GM12892 (cell line): Measurements from ENCODE around the gene SLC15A3.

Source experiments
- DNase-seq: peaks from one replicate; pipeline ENCODE4 v3.0.0; 2011; ENCODE audit not compliant: insufficient read length
- FAIRE-seq: peaks from 2 replicates; lab custom pipeline; 2011; peaks lifted over from hg19 to GRCh38; lab: Jason Lieb, UNC
- POLR2A ChIP-seq: IDR thresholded peaks from 2 replicates; pipeline ENCODE4 v1.6.1; 2011; ENCODE audit warnings: low read depth, low read length, control low read depth
- POLR2AphosphoS5 ChIP-seq: IDR thresholded peaks from 2 replicates; pipeline ENCODE4 v1.6.1; 2011; ENCODE audit warnings: low read depth, low read length, control low read depth
- TAF1 ChIP-seq: IDR thresholded peaks from 2 replicates; pipeline ENCODE4 v1.6.1; 2011; ENCODE audit warnings: low read depth, mild to moderate bottlenecking, control low read depth, low read length, borderline replicate concordance

The SLC15A3 gene

GRCh38 chr11:60934124-60934789, 17.7 kb downstream of the SLC15A3 start:
- TF ChIP-seq POLR2AphosphoS5 (peak; percentile 2; the same call in 1 of the 2 replicates), TAF1 (no peak), POLR2A (no peak)
- no peak for DNase-seq
- FAIRE-seq = no peak

GRCh38 chr11:60933416-60934123, 18.4 kb downstream of the SLC15A3 start:
- DNase-seq (no peak), FAIRE-seq (no peak)
- TF ChIP-seq POLR2AphosphoS5 (peak; percentile 36; the same call in 1 of the 2 replicates), POLR2A (peak; percentile 49), TAF1 (no peak)

GRCh38 chr11:60932605-60933356, 19.2 kb downstream of the SLC15A3 start:
- TF ChIP-seq POLR2A (peak; percentile 42; the same call in 1 of the 2 replicates), TAF1 (no peak)
- DNase-seq = no peak
- peak; percentile 81 for FAIRE-seq

GRCh38 chr11:60931917-60932316, 20.1 kb downstream of the SLC15A3 start:
- TF ChIP-seq POLR2A = no peak
- TF ChIP-seq POLR2AphosphoS5 = no peak; the same call in 1 of the 2 replicates
- no peak for TF ChIP-seq TAF1
- no peak for DNase-seq
- peak; percentile 81 for FAIRE-seq

GRCh38 chr11:60930394-60930793, 21.6 kb downstream of the SLC15A3 start:
- DNase-seq = no peak
- FAIRE-seq = no peak
- no peak for TF ChIP-seq POLR2A
- no peak for TF ChIP-seq TAF1
- TF ChIP-seq POLR2AphosphoS5 = no peak

- TF ChIP-seq POLR2A = 0 out of 2 replicates have a peak, but pooled peaks have one; percentile 13
- TF ChIP-seq TAF1 = no peak
- FAIRE-seq (no peak), DNase-seq (no peak)
Measured at GRCh38 chr11:60929764-60930163, 22.2 kb downstream of the SLC15A3 start.

- FAIRE-seq (no peak), DNase-seq (no peak)
- TF ChIP-seq POLR2AphosphoS5 (no peak), POLR2A (no peak), TAF1 (no peak)
Measured at GRCh38 chr11:60928563-60929001, 23.4 kb downstream of the SLC15A3 start.

GRCh38 chr11:60927600-60927999, 24.4 kb downstream of the SLC15A3 start:
- no peak for TF ChIP-seq POLR2AphosphoS5
- no peak for TF ChIP-seq POLR2A
- TF ChIP-seq TAF1 = no peak
- FAIRE-seq (no peak), DNase-seq (no peak)

GRCh38 chr11:60927061-60927592, 24.8 kb downstream of the SLC15A3 start:
- FAIRE-seq (no peak), DNase-seq (no peak)

GRCh38 chr11:60926500-60926899, 25.5 kb downstream of the SLC15A3 start:
- DNase-seq (no peak), FAIRE-seq (no peak)
- TF ChIP-seq POLR2A (no peak), POLR2AphosphoS5 (no peak), TAF1 (no peak)

More at GRCh38 chr11:60927061-60927592, 24.8 kb downstream of the SLC15A3 start:
- TF ChIP-seq TAF1 (no peak), POLR2A (no peak), POLR2AphosphoS5 (no peak)

- DNase-seq (no peak), FAIRE-seq (peak; percentile 56)
- TF ChIP-seq POLR2AphosphoS5 (no peak), TAF1 (no peak), POLR2A (no peak)
Measured at GRCh38 chr11:60925868-60926267, 26.1 kb downstream of the SLC15A3 start.
